K562 (cell line): ENCODE data around the gene CCR7. TPM values are rescaled to one million over a fixed set of nuclear protein-coding genes. Genes with fewer than 3 reads are reported as not detected.

ENCODE experiments used
- ADNP ChIP-seq: fragments of 200-800 bp; sonication (Bioruptor generic); IDR thresholded peaks from 2 replicates; pipeline ENCODE4 v1.6.1; 2016; ENCODE audit warnings: missing genetic modification characterization, missing compliant biosample characterization
- ARNT ChIP-seq, 2 experiments: fragments of 450-650 bp; IDR thresholded peaks; 2 replicates each; pipeline ENCODE4 v1.6.1; 2016; ENCODE audit warnings: mild to moderate bottlenecking in 1 of 2
- BMI1 ChIP-seq: fragments of 150-350 bp; IDR thresholded peaks from 2 replicates; pipeline ENCODE4 v1.6.1; 2014; ENCODE audit warnings: low read length
- MAFK ChIP-seq: IDR thresholded peaks from 2 replicates; pipeline ENCODE4 v1.6.1; 2011; ENCODE audit warnings: low read length, improper control_type of control experiment
- MIER1 ChIP-seq: fragments of 450-650 bp; IDR thresholded peaks from 2 replicates; pipeline ENCODE4 v1.6.1; 2016; ENCODE audit warnings: antibody characterized with exemption, mild to moderate bottlenecking, low read depth
- RFX5 ChIP-seq: IDR thresholded peaks from 2 replicates; pipeline ENCODE4 v1.6.1; 2011; ENCODE audit warnings: low read depth, mild to moderate bottlenecking, improper control_type of control experiment, low read length
- SMARCB1 ChIP-seq: IDR thresholded peaks from 2 replicates; pipeline ENCODE4 v1.6.1; 2011; ENCODE audit warnings: improper control_type of control experiment, low read depth; ENCODE audit not compliant: insufficient read length
- TBP ChIP-seq: optimal IDR thresholded peaks from 2 replicates; pipeline ENCODE3; 2011; ENCODE audit warnings: low read depth, low read length, improper control_type of control experiment
- TCF3 ChIP-seq: sonication (generic); formaldehyde crosslinking; IDR thresholded peaks from 2 replicates; pipeline ENCODE4 v1.4.0; 2020; ENCODE audit warnings: mild to moderate bottlenecking, missing genetic modification reagents
- TFAM ChIP-seq: fragments of 250-450 bp; sonication (Bioruptor Pico); conservative IDR thresholded peaks from 2 replicates; pipeline ENCODE4 v1.5.0; 2021; ENCODE audit warnings: mild to moderate bottlenecking, moderate library complexity
- ZKSCAN3 ChIP-seq: fragments of 250-450 bp; sonication (Bioruptor Pico); IDR thresholded peaks from 2 replicates; pipeline ENCODE4 v1.4.0; 2020
- ZNF354B ChIP-seq: fragments of 250-450 bp; sonication (Bioruptor Pico); IDR thresholded peaks from 2 replicates; pipeline ENCODE4 v1.4.0; 2020
- polyA plus RNA-seq, 8 experiments: library from polyadenylated mRNA; depleted of rRNA in 4 of 8; stranded (reverse) in 5 of 8; unstranded in 3 of 8; fragments of >200 nt; fragmentation: Nextera tagmentation in 2 of 8; fragmentation: Illumina TruSeq in 1 of 8; extraction: Ambion mirVana in 2 of 8; extraction: Trizol in 1 of 8; gene quantifications; 2 replicates each; pipeline versions ENCODE4 v1.2.1 to v1.2.3, GENCODE V29; 2011 to 2014; ENCODE audit warnings: inconsistent platforms in 1 of 8, missing spikeins in 1 of 8
- total RNA-seq, 7 experiments: library from RNA; depleted of rRNA in 6 of 7; stranded (reverse); fragments of >200 nt in 6 of 7; fragmentation: Illumina TruSeq in 2 of 7; extraction: Trizol in 2 of 7; gene quantifications; 2 replicates each; pipeline versions ENCODE4 v1.2.1 to v1.2.3, GENCODE V29; 2011 to 2021; ENCODE audit warnings: low replicate concordance in 1 of 7
- TF ChIP-seq, protein P1 (sequence below): fragments of 450-650 bp; IDR thresholded peaks from 2 replicates; pipeline ENCODE4 v1.6.1; 2018; ENCODE audit warnings: mild to moderate bottlenecking, low read depth; ENCODE audit not compliant: partially characterized antibody
- TF ChIP-seq, protein P2 (sequence below): fragments of 450-650 bp; IDR thresholded peaks from 2 replicates; pipeline ENCODE4 v1.6.1; 2016; ENCODE audit warnings: mild to moderate bottlenecking
- TF ChIP-seq, protein P3 (sequence below): fragments of 250-450 bp; sonication (Bioruptor Pico); IDR thresholded peaks from 2 replicates; pipeline ENCODE4 v1.8.0; 2022; ENCODE audit warnings: moderate library complexity, mild to moderate bottlenecking, inconsistent platforms
- TF ChIP-seq, protein P4 (sequence below): sonication (generic); formaldehyde crosslinking; IDR thresholded peaks from 2 replicates; pipeline ENCODE4 v1.8.1; 2023; ENCODE audit warnings: mild to moderate bottlenecking, missing genetic modification reagents
- TF ChIP-seq, protein P5 (sequence below): fragments of 450-650 bp; IDR thresholded peaks from 2 replicates; pipeline ENCODE4 v1.6.1; 2017; ENCODE audit warnings: mild to moderate bottlenecking, moderate library complexity
- TF ChIP-seq, protein P6 (sequence below): fragments of 450-650 bp; formaldehyde crosslinking; IDR thresholded peaks from 2 replicates; pipeline ENCODE4 v1.4.0; 2020; ENCODE audit warnings: mild to moderate bottlenecking, moderate library complexity

Gene CCR7
- total and polyA plus RNA-seq, 9 of the 15 experiments (the other 6 are each of a cell fraction or from before 2014, with no cell fraction given) = 0.14 to 1.4 (median 0.56) TPM

DNA sequence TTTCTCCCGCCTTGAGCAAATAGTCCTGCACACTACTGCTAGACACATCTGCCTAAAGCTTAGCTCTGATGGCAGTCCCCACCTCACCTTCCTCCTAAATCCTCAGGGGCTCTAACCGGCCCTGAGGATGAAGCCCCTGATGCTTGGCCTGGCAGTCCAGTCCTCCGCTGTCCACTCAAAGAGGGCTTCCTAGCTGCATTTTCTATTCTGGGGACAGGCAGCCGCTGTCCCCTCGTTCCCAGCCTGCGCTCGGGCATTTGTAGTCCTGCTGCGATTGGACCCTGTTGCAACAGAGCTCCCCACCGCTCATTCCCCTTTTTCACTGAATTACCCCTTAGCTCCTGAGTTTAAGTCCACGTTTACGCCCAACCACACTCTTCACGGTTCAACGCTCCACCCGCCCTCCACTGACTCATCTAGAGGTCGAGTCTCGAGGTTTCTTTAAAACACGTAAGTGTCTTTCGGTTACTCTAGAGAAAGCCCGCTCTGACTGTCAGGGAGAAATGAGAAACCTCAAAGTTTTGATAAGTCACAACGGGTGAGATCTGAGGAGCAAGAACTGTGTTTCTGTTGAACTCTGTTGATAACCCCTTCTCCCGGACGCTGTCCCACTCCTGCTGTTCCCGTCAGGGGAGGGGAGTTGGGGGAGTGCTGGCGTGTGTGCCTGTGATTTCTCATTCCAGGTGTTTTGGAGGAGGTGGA lies 4.5 kb downstream of the CCR7 start (continued):
- TF ChIP-seq, protein P1, sequence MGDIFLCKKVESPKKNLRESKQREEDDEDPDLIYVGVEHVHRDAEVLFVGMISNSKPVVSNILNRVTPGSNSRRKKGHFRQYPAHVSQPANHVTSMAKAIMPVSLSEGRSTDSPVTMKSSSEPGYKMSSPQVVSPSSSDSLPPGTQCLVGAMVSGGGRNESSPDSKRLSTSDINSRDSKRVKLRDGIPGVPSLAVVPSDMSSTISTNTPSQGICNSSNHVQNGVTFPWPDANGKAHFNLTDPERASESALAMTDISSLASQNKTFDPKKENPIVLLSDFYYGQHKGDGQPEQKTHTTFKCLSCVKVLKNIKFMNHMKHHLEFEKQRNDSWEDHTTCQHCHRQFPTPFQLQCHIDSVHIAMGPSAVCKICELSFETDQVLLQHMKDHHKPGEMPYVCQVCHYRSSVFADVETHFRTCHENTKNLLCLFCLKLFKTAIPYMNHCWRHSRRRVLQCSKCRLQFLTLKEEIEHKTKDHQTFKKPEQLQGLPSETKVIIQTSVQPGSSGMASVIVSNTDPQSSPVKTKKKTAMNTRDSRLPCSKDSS = no peak
- TF ChIP-seq ARNT (IDR thresholded peaks at IDR 0.05) (no peak), BMI1 (no peak), TFAM (CRISPR knock-in tag) (no peak), MIER1 (no peak), TBP (no peak), TCF3 (0 out of 2 replicates have a peak, but pooled peaks have one; percentile 22), SMARCB1 (no peak), RFX5 (no peak), ZNF354B (CRISPR knock-in tag) (no peak), MAFK (0 out of 2 replicates have a peak, but pooled peaks have one; percentile 1), ADNP (no peak), ZKSCAN3 (CRISPR knock-in tag) (no peak)
- TF ChIP-seq, protein P2, sequence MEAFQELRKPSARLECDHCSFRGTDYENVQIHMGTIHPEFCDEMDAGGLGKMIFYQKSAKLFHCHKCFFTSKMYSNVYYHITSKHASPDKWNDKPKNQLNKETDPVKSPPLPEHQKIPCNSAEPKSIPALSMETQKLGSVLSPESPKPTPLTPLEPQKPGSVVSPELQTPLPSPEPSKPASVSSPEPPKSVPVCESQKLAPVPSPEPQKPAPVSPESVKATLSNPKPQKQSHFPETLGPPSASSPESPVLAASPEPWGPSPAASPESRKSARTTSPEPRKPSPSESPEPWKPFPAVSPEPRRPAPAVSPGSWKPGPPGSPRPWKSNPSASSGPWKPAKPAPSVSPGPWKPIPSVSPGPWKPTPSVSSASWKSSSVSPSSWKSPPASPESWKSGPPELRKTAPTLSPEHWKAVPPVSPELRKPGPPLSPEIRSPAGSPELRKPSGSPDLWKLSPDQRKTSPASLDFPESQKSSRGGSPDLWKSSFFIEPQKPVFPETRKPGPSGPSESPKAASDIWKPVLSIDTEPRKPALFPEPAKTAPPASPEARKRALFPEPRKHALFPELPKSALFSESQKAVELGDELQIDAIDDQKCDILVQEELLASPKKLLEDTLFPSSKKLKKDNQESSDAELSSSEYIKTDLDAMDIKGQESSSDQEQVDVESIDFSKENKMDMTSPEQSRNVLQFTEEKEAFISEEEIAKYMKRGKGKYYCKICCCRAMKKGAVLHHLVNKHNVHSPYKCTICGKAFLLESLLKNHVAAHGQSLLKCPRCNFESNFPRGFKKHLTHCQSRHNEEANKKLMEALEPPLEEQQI = no peak
- TF ChIP-seq, protein P3, sequence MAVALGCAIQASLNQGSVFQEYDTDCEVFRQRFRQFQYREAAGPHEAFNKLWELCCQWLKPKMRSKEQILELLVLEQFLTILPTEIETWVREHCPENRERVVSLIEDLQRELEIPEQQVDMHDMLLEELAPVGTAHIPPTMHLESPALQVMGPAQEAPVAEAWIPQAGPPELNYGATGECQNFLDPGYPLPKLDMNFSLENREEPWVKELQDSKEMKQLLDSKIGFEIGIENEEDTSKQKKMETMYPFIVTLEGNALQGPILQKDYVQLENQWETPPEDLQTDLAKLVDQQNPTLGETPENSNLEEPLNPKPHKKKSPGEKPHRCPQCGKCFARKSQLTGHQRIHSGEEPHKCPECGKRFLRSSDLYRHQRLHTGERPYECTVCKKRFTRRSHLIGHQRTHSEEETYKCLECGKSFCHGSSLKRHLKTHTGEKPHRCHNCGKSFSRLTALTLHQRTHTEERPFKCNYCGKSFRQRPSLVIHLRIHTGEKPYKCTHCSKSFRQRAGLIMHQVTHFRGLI (CRISPR knock-in tag) = peak; percentile 49; the same call in 1 of the 2 replicates
- TF ChIP-seq, protein P4, sequence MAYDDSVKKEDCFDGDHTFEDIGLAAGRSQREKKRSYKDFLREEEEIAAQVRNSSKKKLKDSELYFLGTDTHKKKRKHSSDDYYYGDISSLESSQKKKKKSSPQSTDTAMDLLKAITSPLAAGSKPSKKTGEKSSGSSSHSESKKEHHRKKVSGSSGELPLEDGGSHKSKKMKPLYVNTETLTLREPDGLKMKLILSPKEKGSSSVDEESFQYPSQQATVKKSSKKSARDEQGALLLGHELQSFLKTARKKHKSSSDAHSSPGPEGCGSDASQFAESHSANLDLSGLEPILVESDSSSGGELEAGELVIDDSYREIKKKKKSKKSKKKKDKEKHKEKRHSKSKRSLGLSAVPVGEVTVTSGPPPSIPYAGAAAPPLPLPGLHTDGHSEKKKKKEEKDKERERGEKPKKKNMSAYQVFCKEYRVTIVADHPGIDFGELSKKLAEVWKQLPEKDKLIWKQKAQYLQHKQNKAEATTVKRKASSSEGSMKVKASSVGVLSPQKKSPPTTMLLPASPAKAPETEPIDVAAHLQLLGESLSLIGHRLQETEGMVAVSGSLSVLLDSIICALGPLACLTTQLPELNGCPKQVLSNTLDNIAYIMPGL (CRISPR knock-in tag) = no peak
- TF ChIP-seq, protein P5, sequence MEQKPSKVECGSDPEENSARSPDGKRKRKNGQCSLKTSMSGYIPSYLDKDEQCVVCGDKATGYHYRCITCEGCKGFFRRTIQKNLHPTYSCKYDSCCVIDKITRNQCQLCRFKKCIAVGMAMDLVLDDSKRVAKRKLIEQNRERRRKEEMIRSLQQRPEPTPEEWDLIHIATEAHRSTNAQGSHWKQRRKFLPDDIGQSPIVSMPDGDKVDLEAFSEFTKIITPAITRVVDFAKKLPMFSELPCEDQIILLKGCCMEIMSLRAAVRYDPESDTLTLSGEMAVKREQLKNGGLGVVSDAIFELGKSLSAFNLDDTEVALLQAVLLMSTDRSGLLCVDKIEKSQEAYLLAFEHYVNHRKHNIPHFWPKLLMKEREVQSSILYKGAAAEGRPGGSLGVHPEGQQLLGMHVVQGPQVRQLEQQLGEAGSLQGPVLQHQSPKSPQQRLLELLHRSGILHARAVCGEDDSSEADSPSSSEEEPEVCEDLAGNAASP = no peak
- TF ChIP-seq, protein P6, sequence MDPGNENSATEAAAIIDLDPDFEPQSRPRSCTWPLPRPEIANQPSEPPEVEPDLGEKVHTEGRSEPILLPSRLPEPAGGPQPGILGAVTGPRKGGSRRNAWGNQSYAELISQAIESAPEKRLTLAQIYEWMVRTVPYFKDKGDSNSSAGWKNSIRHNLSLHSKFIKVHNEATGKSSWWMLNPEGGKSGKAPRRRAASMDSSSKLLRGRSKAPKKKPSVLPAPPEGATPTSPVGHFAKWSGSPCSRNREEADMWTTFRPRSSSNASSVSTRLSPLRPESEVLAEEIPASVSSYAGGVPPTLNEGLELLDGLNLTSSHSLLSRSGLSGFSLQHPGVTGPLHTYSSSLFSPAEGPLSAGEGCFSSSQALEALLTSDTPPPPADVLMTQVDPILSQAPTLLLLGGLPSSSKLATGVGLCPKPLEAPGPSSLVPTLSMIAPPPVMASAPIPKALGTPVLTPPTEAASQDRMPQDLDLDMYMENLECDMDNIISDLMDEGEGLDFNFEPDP (CRISPR knock-in tag) = no peak
